H7 (cell line): ENCODE measurements around the gene SLC30A1. TPM values are rescaled to one million over a fixed set of nuclear protein-coding genes. Genes with fewer than 3 reads are reported as not detected.
"Not testable (repeated sequence)": the region's sequence is repeated elsewhere in the genome, so short reads cannot be mapped to it uniquely, and the experiment has no call there.

Source experiments
- DNase-seq: peaks from one replicate; pipeline ENCODE4 v3.0.0; 2012
- H3K27me3 ChIP-seq: 2 replicates; pipeline ENCODE4 v1.6.0; 2011; ENCODE audit warnings: mild to moderate bottlenecking, low read length; ENCODE audit not compliant: control insufficient read depth, insufficient read depth
- H3K36me3 ChIP-seq: replicated peaks from 2 replicates; pipeline ENCODE4 v1.5.1; 2011; ENCODE audit warnings: low read length; ENCODE audit not compliant: control insufficient read depth, insufficient read depth
- H3K4me3 ChIP-seq: 2 replicates; pipeline ENCODE4 v1.5.1; 2011; ENCODE audit warnings: low read depth, mild to moderate bottlenecking, control low read depth, low read length, moderate library complexity; ENCODE audit not compliant: insufficient read depth
- total RNA-seq: library from RNA; depleted of rRNA; stranded (reverse); fragments of >200 nt; shearing (Covaris generic); gene quantifications from 2 replicates; pipeline ENCODE4 v1.2.3, GENCODE V29; 2014

Gene SLC30A1
- total RNA-seq, 1 experiment from 2014 or later: 9.1 TPM

DNA sequence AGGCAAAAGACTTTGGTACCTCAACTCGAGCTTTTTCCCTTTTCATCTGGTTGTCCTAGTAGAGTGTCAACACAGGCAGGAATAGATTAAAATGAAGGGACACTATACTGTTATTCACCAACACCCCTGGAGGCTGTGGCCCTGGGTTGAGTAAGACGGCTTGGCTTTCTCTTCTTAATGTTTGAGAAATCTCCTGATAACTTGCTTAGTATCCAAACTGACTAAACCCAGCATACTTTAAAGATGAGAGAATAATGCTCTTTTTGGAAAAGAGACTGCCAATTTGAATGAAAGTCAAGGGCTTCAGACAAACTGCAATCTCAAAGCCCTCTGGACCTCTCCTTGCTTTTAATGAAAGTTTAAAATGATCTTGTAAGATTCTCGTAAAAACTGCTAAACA is 2.6 kb upstream of the SLC30A1 start:
- DNase-seq: no peak
- H3K36me3 ChIP-seq: no peaks in the 10 kb centered on the region
- no peak overlapping the region for H3K4me3 ChIP-seq
- peaks cover 5% of the 10 kb centered on the region; the same call in 1 of the 2 replicates for H3K27me3 ChIP-seq

GRCh38 chr1:211580303-211580687 is 1.3 kb upstream of the SLC30A1 start:
- Histone ChIP-seq H3K27me3 (peaks cover 5% of the 10 kb centered on the region; the same call in 1 of the 2 replicates), H3K36me3 (no peaks in the 10 kb centered on the region), H3K4me3 (no peak overlapping the region)
- no peak for DNase-seq

- no peak for DNase-seq
- peak overlapping the region; percentile 58 for H3K4me3 ChIP-seq
- no peaks in the 10 kb centered on the region for H3K36me3 ChIP-seq
- H3K27me3 ChIP-seq: peaks cover 5% of the 10 kb centered on the region; the same call in 1 of the 2 replicates
These were observed 710 bp upstream of the SLC30A1 start for GRCh38 chr1:211579440-211580302.

GRCh38 chr1:211577819-211578639 is 932 bp downstream of the SLC30A1 start:
- peak; percentile 92 for DNase-seq
- peak overlapping the region; percentile 98 for H3K4me3 ChIP-seq
- H3K27me3 ChIP-seq: peaks cover 5% of the 10 kb centered on the region; the same call in 1 of the 2 replicates
- H3K36me3 ChIP-seq: no peaks in the 10 kb centered on the region

DNA sequence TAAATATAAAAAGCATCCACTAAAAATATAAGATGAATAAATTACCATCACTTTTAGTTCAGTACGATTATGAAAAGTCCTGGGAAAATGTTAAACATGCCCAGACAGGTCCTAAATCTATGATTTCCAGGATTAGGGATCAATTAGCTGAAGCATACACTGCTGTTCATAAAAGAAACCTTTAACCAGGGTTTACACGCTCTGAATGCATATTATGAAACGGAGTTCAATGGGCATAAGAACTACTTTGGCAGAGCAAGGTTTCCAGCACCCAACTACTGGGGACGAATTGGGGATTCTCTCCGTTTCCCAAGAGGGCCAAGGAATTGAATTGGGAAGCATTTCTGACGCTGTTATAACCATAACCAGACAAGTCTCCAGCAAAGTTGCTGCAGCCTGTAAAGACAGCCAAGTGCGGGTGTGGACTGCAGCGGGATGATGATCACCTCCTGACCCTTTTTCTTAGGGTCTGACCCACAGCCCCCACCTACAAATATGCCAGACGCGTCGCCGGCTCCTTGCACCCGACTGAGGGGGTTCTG is 1.6 kb downstream of the SLC30A1 start:
- Histone ChIP-seq H3K36me3 (no peaks in the 10 kb centered on the region), H3K4me3 (peak overlapping the region; percentile 98), H3K27me3 (peaks cover 5% of the 10 kb centered on the region; the same call in 1 of the 2 replicates)
- no peak for DNase-seq

DNA sequence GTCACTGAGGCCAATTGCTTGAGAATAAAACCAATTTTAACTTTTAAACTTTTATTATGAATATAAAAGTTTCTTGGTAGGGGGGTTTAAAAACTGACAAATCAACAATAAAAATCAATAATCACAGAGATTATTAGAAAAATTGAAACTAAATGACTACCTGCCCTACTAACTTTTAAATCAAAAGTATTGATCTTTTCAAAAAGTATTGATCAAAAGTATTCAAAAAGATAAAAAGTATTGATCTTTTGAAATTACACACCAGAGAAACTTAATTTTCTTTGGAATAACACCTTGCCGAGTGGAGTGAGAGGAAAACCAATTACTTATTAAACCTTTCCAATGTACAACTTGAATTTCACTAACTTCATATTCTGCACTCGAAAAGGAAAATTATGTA is 2.2 kb downstream of the SLC30A1 start:
- no peaks in the 10 kb centered on the region for H3K36me3 ChIP-seq
- peak overlapping the region; percentile 98 for H3K4me3 ChIP-seq
- H3K27me3 ChIP-seq: peaks cover 5% of the 10 kb centered on the region; the same call in 1 of the 2 replicates
- DNase-seq: no peak

- no peak overlapping the region for H3K4me3 ChIP-seq
- H3K27me3 ChIP-seq: peaks cover 5% of the 10 kb centered on the region; the same call in 1 of the 2 replicates
- H3K36me3 ChIP-seq: no peaks in the 10 kb centered on the region
- no peak for DNase-seq
These were observed 4.3 kb downstream of the SLC30A1 start for GRCh38 chr1:211574705-211575104.

DNA sequence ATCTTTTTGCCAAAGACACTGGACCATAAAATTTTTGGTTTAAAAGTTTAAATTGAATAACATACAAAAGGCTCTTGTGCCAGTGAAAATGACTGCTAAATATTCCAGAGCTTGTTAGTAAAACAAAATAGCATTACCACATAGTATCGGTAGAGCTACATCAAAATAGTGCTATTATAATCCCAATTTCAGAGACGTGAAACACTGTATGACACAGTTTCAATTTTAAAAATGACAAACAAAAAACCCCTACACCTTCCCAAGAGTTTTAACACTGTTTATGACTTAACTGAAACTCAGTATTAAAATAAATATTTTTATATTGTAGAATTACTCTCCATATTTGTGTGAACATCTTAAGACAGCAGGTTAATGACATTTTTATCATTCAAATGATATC is 7.0 kb downstream of the SLC30A1 start:
- no peaks in the 10 kb centered on the region for H3K27me3 ChIP-seq
- no peak for DNase-seq
- H3K4me3 ChIP-seq: no peak overlapping the region
- no peaks in the 10 kb centered on the region for H3K36me3 ChIP-seq

DNA sequence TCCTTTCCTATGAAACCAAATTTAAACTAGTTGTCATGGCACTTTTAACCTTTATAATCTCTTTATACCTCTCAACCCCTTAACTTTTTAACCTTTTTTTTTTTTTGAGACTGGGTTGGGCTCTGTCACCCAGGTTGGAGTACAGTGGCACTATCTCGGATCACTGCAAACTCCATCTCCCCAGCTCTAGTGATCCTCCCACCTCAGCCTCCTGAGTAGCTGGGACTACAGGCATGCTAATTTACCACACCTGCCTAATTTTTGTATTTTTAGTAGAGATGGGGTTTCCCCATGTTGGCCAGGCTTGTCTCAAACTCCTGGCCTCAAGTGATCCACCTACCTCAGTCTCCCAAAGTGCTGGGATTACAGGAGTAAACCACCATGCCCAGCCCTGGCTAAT is 8.6 kb downstream of the SLC30A1 start:
- not testable (repeated sequence) for H3K27me3 ChIP-seq, H3K36me3 ChIP-seq, DNase-seq, H3K4me3 ChIP-seq

- Histone ChIP-seq H3K36me3 (no peaks in the 10 kb centered on the region), H3K27me3 (no peaks in the 10 kb centered on the region), H3K4me3 (no peak overlapping the region)
- no peak for DNase-seq
These were observed 12.4 kb downstream of the SLC30A1 start for GRCh38 chr1:211566431-211567025.

- no peaks in the 10 kb centered on the region for H3K27me3 ChIP-seq
- no peaks in the 10 kb centered on the region for H3K36me3 ChIP-seq
- no peak for DNase-seq
- H3K4me3 ChIP-seq: no peak overlapping the region
These were observed 14.9 kb downstream of the SLC30A1 start for GRCh38 chr1:211564084-211564483.

GRCh38 chr1:211559222-211560010 is 19.5 kb downstream of the SLC30A1 start:
- no peak for DNase-seq
- Histone ChIP-seq H3K4me3 (no peak overlapping the region), H3K27me3 (no peaks in the 10 kb centered on the region), H3K36me3 (no peaks in the 10 kb centered on the region)

DNA sequence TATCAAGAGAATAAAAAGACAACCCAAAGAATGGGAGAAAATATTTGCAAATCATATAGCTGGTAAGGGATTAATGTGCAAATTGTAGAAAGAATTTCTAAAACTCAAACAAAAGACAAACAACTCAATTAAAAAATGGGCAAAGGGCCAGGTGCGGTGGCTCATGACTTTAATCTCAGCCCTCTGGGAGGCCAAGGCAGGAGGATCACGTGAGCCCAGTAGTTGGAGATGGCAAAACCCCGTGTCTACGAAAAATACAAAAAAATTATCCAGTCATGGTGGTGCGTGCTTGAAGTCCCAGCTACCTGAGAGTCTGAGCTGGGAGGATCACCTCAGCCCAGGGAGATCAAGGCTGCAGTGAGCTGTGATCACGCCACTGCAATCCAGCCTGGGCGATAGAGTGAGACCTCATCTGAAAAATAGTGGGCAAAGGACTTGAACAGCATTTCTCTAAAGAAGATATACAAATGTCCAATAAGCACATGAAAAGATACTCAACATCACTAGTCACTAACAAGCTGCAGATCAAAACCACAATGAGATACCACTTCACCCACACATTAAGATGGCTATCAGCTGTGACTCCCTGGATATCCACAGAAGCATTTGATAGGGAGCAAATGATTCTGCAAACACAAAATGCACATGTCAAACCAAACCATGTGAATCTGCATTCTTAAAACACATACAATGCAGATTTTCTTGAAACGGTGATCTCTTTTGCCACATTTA is 20.9 kb downstream of the SLC30A1 start:
- H3K4me3 ChIP-seq: no peak overlapping the region
- no peaks in the 10 kb centered on the region for H3K27me3 ChIP-seq
- no peak for DNase-seq
- no peaks in the 10 kb centered on the region for H3K36me3 ChIP-seq
